NCI-H2171 (cell line): ENCODE results near the gene SYTL2.

ENCODE experiments used
- DNase-seq: peaks from one replicate; lab custom pipeline; 2025; lab: John Stamatoyannopoulos, UW

The SYTL2 gene

GRCh38 chr11:85647604-85648299, 163.2 kb downstream of the SYTL2 start, which contains the start of gene TMEM126A:
TSS of gene TMEM126A (plus strand) at chr11:85647967. CDS start at chr11:85650256, 2,289 bp downstream.
- DNase-seq: peak; percentile 99

GRCh38 chr11:85647078-85647477, 163.9 kb downstream of the SYTL2 start:
- no peak for DNase-seq
